K562 (cell line): ENCODE results near the gene HEXIM2. TPM values are rescaled to one million over a fixed set of nuclear protein-coding genes. Genes with fewer than 3 reads are reported as not detected.
"Not testable (repeated sequence)": the region's sequence is repeated elsewhere in the genome, so short reads cannot be mapped to it uniquely, and the experiment has no call there.

Experiments
- ATAC-seq: fragments of 200-7000 bp; cut with Tn5 transposase; 3 replicates; pipeline ENCODE4 v1.9.1; 2020; ENCODE audit warnings: moderate library complexity
- BruUV-seq: library from RNA; stranded (reverse); fragments of 400-500 nt; replicated peaks from 2 replicates; lab custom pipeline; 2021; lab: Mats Ljungman, UMichigan
- CTCF ChIA-PET: fragments of 300-600 bp; formaldehyde crosslinking; extraction: SDS; loops from one replicate; lab custom pipeline; 2021; ENCODE audit warnings: low intra/inter-chr PET ratio; lab: Yijun Ruan, JAX
- POLR2A ChIA-PET: fragments of 300-600, 350-650 bp; sonication (Branson Sonifier 250); formaldehyde crosslinking; extraction: SDS; loops from one replicate; lab custom pipeline; 2021; ENCODE audit warnings: antibody characterized with exemption, inconsistent platforms; lab: Yijun Ruan, JAX
- DNase-seq, 4 experiments: peaks; one replicate each; pipeline versions ENCODE4 v3.0.0 to v3.0.0-alpha.2; 2011 to 2018; ENCODE audit warnings: low spot score in 3 of 4, mixed read lengths in 3 of 4; ENCODE audit errors: extremely low read depth in 1 of 4
- FAIRE-seq: peaks from 2 replicates; lab custom pipeline; 2011; peaks lifted over from hg19 to GRCh38; lab: Jason Lieb, UNC
- H2AFZ ChIP-seq: 2 replicates; pipeline ENCODE4 v1.6.0; 2011; ENCODE audit warnings: low read depth, low read length, control low read depth, inconsistent platforms
- H3K27ac ChIP-seq: fragments of 200-600 bp; 3 replicates; pipeline ENCODE4 v1.8.0; 2011; ENCODE audit warnings: low read depth, mild to moderate bottlenecking, control low read depth, inconsistent platforms, low read length, moderate library complexity, mixed read lengths; ENCODE audit errors: extremely low read depth
- H3K27me3 ChIP-seq, 2 experiments: fragments of 300-600 bp in 1 of 2; 2 replicates in 1 of 2; 3 replicates in 1 of 2; pipeline versions ENCODE4 v1.6.0 to v1.8.0; 2011; ENCODE audit warnings: inconsistent platforms in 2 of 2, low read length in 2 of 2, mild to moderate bottlenecking in 1 of 2, mixed read lengths in 1 of 2, moderate library complexity in 1 of 2; ENCODE audit not compliant: control insufficient read depth in 2 of 2, insufficient read depth in 2 of 2
- H3K36me3 ChIP-seq: fragments of 300-600 bp; 3 replicates; pipeline ENCODE4 v1.8.0; 2011; ENCODE audit warnings: mild to moderate bottlenecking, low read length, inconsistent platforms; ENCODE audit not compliant: control insufficient read depth, insufficient read depth
- H3K4me1 ChIP-seq, 2 experiments: fragments of 200-600 bp in 1 of 2; replicated peaks in 1 of 2; 2 replicates in 1 of 2; 3 replicates in 1 of 2; pipeline versions ENCODE4 v1.5.1 to v1.8.0; 2011; ENCODE audit warnings: inconsistent platforms in 2 of 2, low read length in 2 of 2, mild to moderate bottlenecking in 1 of 2, mixed read lengths in 1 of 2, moderate library complexity in 1 of 2; ENCODE audit not compliant: control insufficient read depth in 2 of 2, insufficient read depth in 2 of 2
- H3K4me2 ChIP-seq: 2 replicates; pipeline ENCODE4 v1.6.1; 2011; ENCODE audit warnings: low read length, control low read depth, inconsistent platforms, mixed read lengths; ENCODE audit not compliant: insufficient read depth
- H3K4me3 ChIP-seq: fragments of 200-600 bp; sonication (generic), shearing (Covaris generic); 2 replicates; pipeline ENCODE4 v1.5.1; 2016; ENCODE audit warnings: control low read depth, inconsistent platforms
- H3K79me2 ChIP-seq: fragments of 200-600 bp; 3 replicates; pipeline ENCODE4 v1.8.0; 2011; ENCODE audit warnings: low read length, inconsistent platforms; ENCODE audit not compliant: control insufficient read depth, insufficient read depth
- H3K9ac ChIP-seq, 2 experiments: 2 replicates each; pipeline versions ENCODE4 v1.6.0 to v1.6.1; 2011; ENCODE audit warnings: low read depth in 2 of 2, low read length in 2 of 2, control low read depth in 1 of 2, inconsistent platforms in 1 of 2, mild to moderate bottlenecking in 1 of 2, mixed read lengths in 1 of 2; ENCODE audit not compliant: insufficient read depth in 1 of 2
- H3K9me1 ChIP-seq: one replicate; pipeline ENCODE4 v1.6.0; 2011; ENCODE audit warnings: inconsistent platforms, mild to moderate bottlenecking, low read length, moderate library complexity; ENCODE audit not compliant: control insufficient read depth, insufficient read depth
- H3K9me3 ChIP-seq: replicated peaks from 2 replicates; pipeline ENCODE4 v1.5.1; 2011; ENCODE audit warnings: low read depth, low read length, inconsistent platforms; ENCODE audit not compliant: control insufficient read depth, insufficient read depth
- H4K20me1 ChIP-seq: replicated peaks from 2 replicates; pipeline ENCODE4 v1.6.1; 2011; ENCODE audit warnings: low read length, inconsistent platforms, mixed read lengths; ENCODE audit not compliant: control insufficient read depth, insufficient read depth
- BCOR ChIP-seq: fragments of 450-650 bp; IDR thresholded peaks from 2 replicates; pipeline ENCODE4 v1.6.1; 2016
- DMBX1 ChIP-seq: fragments of 250-450 bp; sonication (Bioruptor Pico); IDR thresholded peaks from 2 replicates; pipeline ENCODE4 v1.8.0; 2022; ENCODE audit warnings: inconsistent platforms, mild to moderate bottlenecking, moderate library complexity, borderline replicate concordance
- EGR1 ChIP-seq: fragments of 450-650 bp; conservative IDR thresholded peaks from 2 replicates; pipeline ENCODE4 v1.6.1; 2017; ENCODE audit warnings: mild to moderate bottlenecking
- FOXK2 ChIP-seq, 2 experiments: fragments of 450-650 bp; IDR thresholded peaks in 1 of 2; conservative IDR thresholded peaks in 1 of 2; 2 replicates each; pipeline ENCODE4 v1.6.1; 2016; ENCODE audit warnings: low read depth in 2 of 2, mild to moderate bottlenecking in 1 of 2
- KDM1A ChIP-seq, 2 experiments: fragments of 450-650 bp; IDR thresholded peaks; 2 replicates each; pipeline ENCODE4 v1.6.1; 2016; ENCODE audit warnings: mild to moderate bottlenecking in 2 of 2
- OTX1 ChIP-seq: fragments of 450-650 bp; formaldehyde crosslinking; IDR thresholded peaks from 2 replicates; pipeline ENCODE4 v1.4.0; 2022; ENCODE audit warnings: mild to moderate bottlenecking
- PHF20 ChIP-seq: fragments of 450-650 bp; IDR thresholded peaks from 2 replicates; pipeline ENCODE4 v1.6.1; 2018; ENCODE audit not compliant: partially characterized antibody
- RBM14 ChIP-seq: fragments of 200-400 bp; formaldehyde crosslinking; IDR thresholded peaks from 2 replicates; pipeline ENCODE4 v1.6.1; 2018; ENCODE audit warnings: low read depth, mild to moderate bottlenecking, low read length, moderate library complexity, borderline replicate concordance; ENCODE audit not compliant: insufficient read depth
- RBM25 ChIP-seq: fragments of 200-400 bp; formaldehyde crosslinking; IDR thresholded peaks from 2 replicates; pipeline ENCODE4 v1.6.1; 2018; ENCODE audit warnings: low read length, low read depth, moderate library complexity; ENCODE audit not compliant: severe bottlenecking
- SMARCA5 ChIP-seq: fragments of 450-650 bp; IDR thresholded peaks from 2 replicates; pipeline ENCODE4 v1.6.1; 2016
- ZEB2 ChIP-seq: fragments of 450-650 bp; IDR thresholded peaks from 2 replicates; pipeline ENCODE4 v1.6.1; 2016
- ZFX ChIP-seq: sonication (generic); formaldehyde crosslinking; IDR thresholded peaks from 2 replicates; pipeline ENCODE4 v1.8.0; 2022; ENCODE audit warnings: mild to moderate bottlenecking, missing genetic modification reagents, moderate library complexity
- ZNF146 ChIP-seq: IDR thresholded peaks from one replicate; pipeline ENCODE4 v1.6.1; 2018; ENCODE audit warnings: missing compliant biosample characterization; ENCODE audit not compliant: unreplicated experiment
- ZNF589 ChIP-seq: fragments of 200-800 bp; sonication (Bioruptor generic); IDR thresholded peaks from 2 replicates; pipeline ENCODE4 v1.6.1; 2016; ENCODE audit warnings: low read depth, missing genetic modification characterization, missing compliant biosample characterization
- WGBS: fragments of 100-300 bp; shearing (Covaris generic); methylation state at CpG from one replicate; pipeline ENCODE4 v1.1.6; 2016; ENCODE audit warnings: low coverage, mixed read lengths; ENCODE audit not compliant: insufficient coverage; ENCODE audit errors: missing lambda C conversion rate; 5-methylcytosine and 5-hydroxymethylcytosine counted together
- in situ Hi-C: fragments of 300-500 bp; cut with MboI; formaldehyde crosslinking; loops from 4 replicates; pipeline ENCODE4 v1.15.0; 2018; ENCODE audit warnings: inconsistent platforms, mixed read lengths
- intact Hi-C: fragments of 100-400 bp; cut with micrococcal nuclease; formaldehyde crosslinking; loops from 2 replicates; pipeline ENCODE4 v1.14.2; 2022
- polyA plus RNA-seq, 8 experiments: library from polyadenylated mRNA; depleted of rRNA in 4 of 8; stranded (reverse) in 5 of 8; unstranded in 3 of 8; fragments of >200 nt; fragmentation: Nextera tagmentation in 2 of 8; fragmentation: Illumina TruSeq in 1 of 8; extraction: Ambion mirVana in 2 of 8; extraction: Trizol in 1 of 8; gene quantifications; 2 replicates each; pipeline versions ENCODE4 v1.2.1 to v1.2.3, GENCODE V29; 2011 to 2014; ENCODE audit warnings: inconsistent platforms in 1 of 8, missing spikeins in 1 of 8
- total RNA-seq, 7 experiments: library from RNA; depleted of rRNA in 6 of 7; stranded (reverse); fragments of >200 nt in 6 of 7; fragmentation: Illumina TruSeq in 2 of 7; extraction: Trizol in 2 of 7; gene quantifications; 2 replicates each; pipeline versions ENCODE4 v1.2.1 to v1.2.3, GENCODE V29; 2011 to 2021; ENCODE audit warnings: low replicate concordance in 1 of 7

Gene HEXIM2
- total and polyA plus RNA-seq, 9 of the 15 experiments (the other 6 are each of a cell fraction or from before 2014, with no cell fraction given): 0.69 to 3.4 (median 1.1) TPM; not detected in 2

GRCh38 chr17:45124797-45125122 is 36.9 kb upstream of the HEXIM2 start:
- CTCF ChIA-PET, H3K36me3 ChIP-seq, H3K9me3 ChIP-seq, H4K20me1 ChIP-seq, H3K9me1 ChIP-seq, BruUV-seq, H3K4me3 ChIP-seq, H3K27me3 ChIP-seq, H3K79me2 ChIP-seq, in situ Hi-C loops, ATAC-seq: not testable (repeated sequence)
- POLR2A ChIA-PET: interaction anchor here (0.6 to 1.1 kb wide), 2 partner anchors 23 to 218 kb away, joined by 3 read pairs; partner anchors contain the start of gene HEXIM1
- 0 out of 2 replicates have a peak, but pooled peaks have one; percentile 11 for TF ChIP-seq ZEB2
- TF ChIP-seq EGR1: peak; percentile 82; the same call in 1 of the 2 replicates
- 0 out of 2 replicates have a peak, but pooled peaks have one; percentile 18 for TF ChIP-seq DMBX1 (CRISPR knock-in tag)
- TF ChIP-seq ZNF589: 0 out of 2 replicates have a peak, but pooled peaks have one; percentile 7
- WGBS: 12% methylated on average over 5 of the region's 5 CpGs
- peaks cover 38 to 53% of the 10 kb centered on the region in 2 experiments for H3K4me1 ChIP-seq
- DNase-seq (peak in 1 of 4 experiments; percentile 51), FAIRE-seq (peak; percentile 88)
- H3K9ac ChIP-seq: peak overlapping the region; percentile 60 to 85; a peak in 2 of 4 replicates
- peak overlapping the region; percentile 82 for H2AFZ ChIP-seq
- H3K27ac ChIP-seq: peak overlapping the region; percentile 92; the same call in 2 of the 3 replicates
- intact Hi-C loops: loop anchor here (10.0 kb wide), 1 partner anchor 110 kb away; no protein-coding TSS in a partner anchor
- peak overlapping the region; percentile 67 for H3K4me2 ChIP-seq

GRCh38 chr17:45125509-45125908 is 36.2 kb upstream of the HEXIM2 start:
- FAIRE-seq (peak; percentile 54), DNase-seq (no peak), ATAC-seq (no peak)
- no TSS peak for BruUV-seq
- Histone ChIP-seq H3K4me2 (no peak overlapping the region), H3K4me3 (no peak overlapping the region), H3K9me1 (no peaks in the 10 kb centered on the region), H3K79me2 (no peaks in the 10 kb centered on the region; the same call in 2 of the 3 replicates), H2AFZ (no peak overlapping the region), H3K36me3 (no peaks in the 10 kb centered on the region), H3K9me3 (no peaks in the 10 kb centered on the region), H4K20me1 (0 out of 2 replicates have a peak, but pooled peaks cover 6% of the 10 kb centered on the region), H3K4me1 (peaks cover 41 to 54% of the 10 kb centered on the region in 2 experiments), H3K9ac (no peak overlapping the region), H3K27ac (no peak overlapping the region; the same call in 2 of the 3 replicates), H3K27me3 (no peaks in the 10 kb centered on the region)
- ChIA-PET CTCF (no interaction called here), POLR2A (interaction anchor here (0.6 kb wide), 1 partner anchor 219 kb away, joined by 3 read pairs; no protein-coding TSS in a partner anchor)
- WGBS: 88% methylated on average over 8 of the region's 8 CpGs
- peak; percentile 10 to 27; a peak in 2 of 4 replicates for TF ChIP-seq KDM1A (IDR thresholded peaks at IDR 0.05)
- peak; percentile 72; the same call in 1 of the 2 replicates for TF ChIP-seq BCOR
- TF ChIP-seq ZFX (CRISPR knock-in tag): 0 out of 2 replicates have a peak, but pooled peaks have one; percentile 3
- TF ChIP-seq ZNF146 (CRISPR knock-in tag): peak; percentile 92
- 0 out of 2 replicates have a peak, but pooled peaks have one; percentile 35 for TF ChIP-seq OTX1 (CRISPR knock-in tag)
- peak; percentile 77 for TF ChIP-seq RBM25
- TF ChIP-seq FOXK2 (conservative IDR thresholded peaks at IDR 0.05 in 1 of 2, IDR thresholded peaks at IDR 0.05 in 1 of 2; ENCODE audit: low read depth in 2 of 2): no peak
- TF ChIP-seq RBM14: no peak
- TF ChIP-seq PHF20: peak; percentile 16
- TF ChIP-seq SMARCA5: peak; percentile 55; the same call in 1 of the 2 replicates
- in situ Hi-C loops: no loop called here
- intact Hi-C loops: loop anchor here (10.0 kb wide), 1 partner anchor 111 kb away; no protein-coding TSS in a partner anchor
